GM19035 (cell line): ENCODE measurements around the gene MTUS2.

Experiments
- ATAC-seq: cut with Tn5 transposase; IDR thresholded peaks from one replicate; pipeline ENCODE4 v1.9.1; 2021; ENCODE audit not compliant: unreplicated experiment

The MTUS2 gene

GRCh38 chr13:29515372-29515771, 695.2 kb downstream of the MTUS2 start:
- ATAC-seq = no peak

- no peak for ATAC-seq
Observed at GRCh38 chr13:29516012-29516411, 695.9 kb downstream of the MTUS2 start.

- ATAC-seq = no peak
Observed at GRCh38 chr13:29516880-29517279, 696.7 kb downstream of the MTUS2 start.

GRCh38 chr13:29519921-29520320, 699.8 kb downstream of the MTUS2 start:
- ATAC-seq = no peak

GRCh38 chr13:29520671-29521070, 700.5 kb downstream of the MTUS2 start:
- no peak for ATAC-seq

- no peak for ATAC-seq
Observed at GRCh38 chr13:29521336-29521735, 701.2 kb downstream of the MTUS2 start.

GRCh38 chr13:29522044-29522685, 702.0 kb downstream of the MTUS2 start:
- no peak for ATAC-seq

GRCh38 chr13:29523199-29523961, 703.2 kb downstream of the MTUS2 start:
- ATAC-seq = no peak

- no peak for ATAC-seq
Observed at GRCh38 chr13:29524176-29524575, 704.0 kb downstream of the MTUS2 start.

- ATAC-seq = no peak
Observed at GRCh38 chr13:29524641-29525040, 704.5 kb downstream of the MTUS2 start.

GRCh38 chr13:29525757-29526156, 705.6 kb downstream of the MTUS2 start:
- ATAC-seq = no peak

GRCh38 chr13:29526741-29527140, 706.6 kb downstream of the MTUS2 start:
- ATAC-seq = no peak

GRCh38 chr13:29527511-29527910, 707.4 kb downstream of the MTUS2 start:
- no peak for ATAC-seq

- ATAC-seq = no peak
Observed at GRCh38 chr13:29527916-29528315, 707.8 kb downstream of the MTUS2 start.

- ATAC-seq = no peak
Observed at GRCh38 chr13:29529754-29530153, 709.6 kb downstream of the MTUS2 start.

GRCh38 chr13:29530901-29531300, 710.8 kb downstream of the MTUS2 start:
- ATAC-seq = no peak

- ATAC-seq = no peak
Observed at GRCh38 chr13:29532116-29532515, 712.0 kb downstream of the MTUS2 start.

- ATAC-seq = no peak
Observed at GRCh38 chr13:29532821-29533220, 712.7 kb downstream of the MTUS2 start.

GRCh38 chr13:29534083-29534482, 713.9 kb downstream of the MTUS2 start:
- ATAC-seq = no peak

- ATAC-seq = no peak
Observed at GRCh38 chr13:29535663-29536655, 715.8 kb downstream of the MTUS2 start.

- ATAC-seq = no peak
Observed at GRCh38 chr13:29536853-29537252, 716.7 kb downstream of the MTUS2 start.
